Mesendoderm (in vitro differentiated cells): ENCODE measurements around the gene IRF2.

Experiments
- DNase-seq: peaks from one replicate; pipeline ENCODE4 v3.0.0; 2013
- H2AK5ac ChIP-seq: 2 replicates; pipeline ENCODE4 v1.6.1; 2013; ENCODE audit warnings: low read length, inconsistent platforms
- H2BK120ac ChIP-seq: 2 replicates; pipeline ENCODE4 v1.6.1; 2013; ENCODE audit warnings: low read depth, mild to moderate bottlenecking, low read length, moderate library complexity, mixed read lengths
- H2BK15ac ChIP-seq: replicated peaks from 2 replicates; pipeline ENCODE4 v1.6.1; 2013; ENCODE audit warnings: low read depth, mild to moderate bottlenecking, moderate library complexity
- H2BK5ac ChIP-seq: 2 replicates; pipeline ENCODE4 v1.6.1; 2013; ENCODE audit warnings: low read length, inconsistent platforms
- H3K18ac ChIP-seq: 2 replicates; pipeline ENCODE4 v1.6.1; 2013; ENCODE audit warnings: mild to moderate bottlenecking, low read length, mixed read lengths
- H3K23ac ChIP-seq: one replicate; pipeline ENCODE4 v1.6.1; 2013; ENCODE audit warnings: low read length
- H3K27ac ChIP-seq: 2 replicates; pipeline ENCODE4 v1.5.1; 2013; ENCODE audit warnings: low read depth, mild to moderate bottlenecking, inconsistent platforms, low read length, moderate library complexity
- H3K27me3 ChIP-seq: 2 replicates; pipeline ENCODE4 v1.6.1; 2013; ENCODE audit warnings: low read length, control low read depth, mild to moderate bottlenecking, inconsistent platforms; ENCODE audit not compliant: insufficient read depth, poor library complexity
- H3K36me3 ChIP-seq: 2 replicates; pipeline ENCODE4 v1.6.1; 2013; ENCODE audit warnings: low read length, inconsistent platforms; ENCODE audit not compliant: control insufficient read depth, insufficient read depth
- H3K4ac ChIP-seq: one replicate; pipeline ENCODE4 v1.6.1; 2013; ENCODE audit warnings: low read depth, mild to moderate bottlenecking, low read length, moderate library complexity
- H3K4me1 ChIP-seq: 2 replicates; pipeline ENCODE4 v1.6.1; 2013; ENCODE audit warnings: low read depth, low read length, inconsistent platforms; ENCODE audit not compliant: control insufficient read depth
- H3K4me2 ChIP-seq: 2 replicates; pipeline ENCODE4 v1.6.1; 2013; ENCODE audit warnings: low read length
- H3K4me3 ChIP-seq: 2 replicates; pipeline ENCODE4 v1.5.1; 2013; ENCODE audit warnings: mild to moderate bottlenecking, low read length
- H3K56ac ChIP-seq: one replicate; pipeline ENCODE4 v1.6.1; 2013; ENCODE audit warnings: low read length
- H3K79me1 ChIP-seq: 2 replicates; pipeline ENCODE4 v1.6.1; 2013; ENCODE audit warnings: low read length, inconsistent platforms
- H3K79me2 ChIP-seq: 2 replicates; pipeline ENCODE4 v1.6.1; 2013; ENCODE audit warnings: mild to moderate bottlenecking, low read length; ENCODE audit not compliant: control insufficient read depth, insufficient read depth
- H3K9ac ChIP-seq: 2 replicates; pipeline ENCODE4 v1.6.1; 2013; ENCODE audit warnings: low read length, inconsistent platforms
- H4K5ac ChIP-seq: one replicate; pipeline ENCODE4 v1.6.1; 2013; ENCODE audit warnings: low read length
- H4K8ac ChIP-seq: one replicate; pipeline ENCODE4 v1.6.1; 2013; ENCODE audit warnings: low read depth, mild to moderate bottlenecking, control low read depth, low read length, moderate library complexity
- WGBS: extraction: QIAGEN DNeasy Blood & Tissue Kit; methylation state at CpG from one replicate; pipeline ENCODE4 v1.1.7; 2013; ENCODE audit warnings: low lambda C conversion rate, missing lambda C conversion rate; ENCODE audit not compliant: insufficient coverage; ENCODE audit errors: extremely low coverage; 5-methylcytosine and 5-hydroxymethylcytosine counted together

IRF2 gene

DNA sequence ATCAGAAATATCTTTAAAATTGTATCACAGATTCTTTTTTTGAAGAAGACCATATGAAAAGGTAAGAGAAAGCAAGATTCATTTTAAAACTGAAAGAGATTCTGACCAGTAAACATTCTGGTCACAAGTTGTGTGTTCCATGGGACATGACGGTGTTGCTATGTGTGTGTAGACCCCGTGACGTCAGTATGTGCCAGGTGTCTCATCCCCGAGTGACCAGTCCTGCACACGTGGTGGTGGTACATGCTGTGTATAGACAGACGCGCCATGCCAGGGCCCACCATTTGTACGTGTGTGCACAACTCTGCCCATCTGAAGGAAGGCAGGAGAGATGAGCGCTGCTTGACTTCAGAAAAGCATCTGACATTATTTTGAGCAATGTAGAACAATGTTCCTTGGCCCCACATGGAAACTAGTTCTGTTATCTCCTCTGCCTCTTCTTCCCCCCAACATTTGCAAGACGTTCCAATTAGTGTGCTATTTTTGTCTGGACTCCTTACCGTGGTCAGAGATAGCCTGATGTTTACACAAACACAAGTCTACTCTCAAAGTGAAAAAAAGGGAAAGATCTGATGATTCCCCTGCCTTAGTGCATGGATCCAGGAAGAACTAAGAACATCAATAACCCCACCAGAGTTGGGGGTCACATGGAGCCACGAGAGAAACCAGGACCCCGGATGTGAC, 51.2 kb downstream of the IRF2 start:
- no peak overlapping the region for H2BK120ac ChIP-seq
- no peaks in the 10 kb centered on the region for H3K36me3 ChIP-seq
- no peaks in the 10 kb centered on the region for H3K27me3 ChIP-seq
- DNase-seq = no peak
- H3K79me1 ChIP-seq = peaks cover 2% of the 10 kb centered on the region
- no peaks in the 10 kb centered on the region for H3K4me1 ChIP-seq
- no CpG with 5 or more reads among the region's 13 CpGs for WGBS
- H3K4ac ChIP-seq = no peak overlapping the region
- no peak overlapping the region for H3K18ac ChIP-seq
- no peak overlapping the region for H3K4me2 ChIP-seq
- no peak overlapping the region for H4K5ac ChIP-seq
- no peaks in the 10 kb centered on the region for H3K79me2 ChIP-seq
- H2BK5ac ChIP-seq = no peak overlapping the region
- no peak overlapping the region for H3K4me3 ChIP-seq
- H2AK5ac ChIP-seq = no peak overlapping the region
- no peak overlapping the region for H2BK15ac ChIP-seq
- H3K27ac ChIP-seq = no peak overlapping the region
- no peak overlapping the region for H3K9ac ChIP-seq
- no peak overlapping the region for H4K8ac ChIP-seq
- no peak overlapping the region for H3K56ac ChIP-seq
- no peak overlapping the region for H3K23ac ChIP-seq

DNA sequence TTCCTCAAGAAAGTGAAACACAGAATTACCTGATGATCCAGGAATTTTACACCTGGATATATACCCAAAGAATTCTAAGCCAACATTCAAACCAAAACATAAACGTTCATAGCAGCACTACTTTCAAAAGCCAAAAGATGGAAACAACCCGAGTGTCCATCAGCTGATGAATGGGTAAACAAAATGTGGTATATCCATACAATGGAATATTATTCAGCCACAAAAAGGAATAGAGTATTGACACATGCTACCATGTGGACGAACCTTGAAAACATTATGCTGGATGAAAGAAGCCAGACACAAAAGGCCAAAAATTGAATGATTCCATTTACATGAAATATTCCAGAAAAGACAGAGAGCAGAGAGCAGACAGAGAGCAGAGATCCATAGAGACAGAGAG, 52.0 kb downstream of the IRF2 start:
- Histone ChIP-seq H3K4me3 (no peak overlapping the region), H4K8ac (no peak overlapping the region), H3K9ac (no peak overlapping the region), H2AK5ac (no peak overlapping the region), H2BK15ac (no peak overlapping the region), H3K4me1 (no peaks in the 10 kb centered on the region), H3K27ac (no peak overlapping the region), H4K5ac (no peak overlapping the region), H3K79me2 (no peaks in the 10 kb centered on the region), H3K36me3 (no peaks in the 10 kb centered on the region), H2BK120ac (no peak overlapping the region), H2BK5ac (no peak overlapping the region), H3K23ac (no peak overlapping the region), H3K4ac (no peak overlapping the region), H3K27me3 (no peaks in the 10 kb centered on the region), H3K18ac (no peak overlapping the region), H3K56ac (no peak overlapping the region), H3K4me2 (no peak overlapping the region), H3K79me1 (peaks cover 2% of the 10 kb centered on the region)
- WGBS = no CpG with 5 or more reads among the region's 3 CpGs
- DNase-seq = no peak

DNA sequence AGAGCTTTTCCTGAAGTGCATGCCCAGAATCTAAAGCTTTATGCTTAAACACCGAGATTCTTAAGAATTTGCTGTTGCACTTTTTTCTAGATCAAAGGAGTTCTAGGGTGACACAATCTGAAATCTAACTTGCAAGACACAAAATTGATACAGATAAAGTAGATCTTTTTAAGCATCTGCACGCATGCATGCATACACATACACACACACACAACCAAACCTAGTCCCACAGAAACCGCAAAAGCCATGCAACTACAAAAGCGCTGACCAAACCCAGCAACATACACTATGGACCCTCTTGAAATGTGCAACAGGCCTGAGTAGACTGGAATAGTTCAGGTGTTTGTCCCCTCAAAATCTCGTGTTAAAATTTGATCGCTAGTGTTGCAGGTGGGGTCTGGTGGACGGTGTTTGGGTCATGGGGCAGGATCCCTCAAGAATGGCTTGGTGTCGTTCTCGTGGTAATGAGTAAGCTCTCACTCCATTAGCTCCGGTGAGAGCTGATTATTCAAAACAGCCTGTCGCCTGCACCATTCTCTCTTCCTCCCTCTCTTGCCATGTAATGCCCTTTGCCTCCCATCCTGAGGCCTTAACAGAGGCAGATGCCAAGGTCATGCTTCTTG, 52.7 kb downstream of the IRF2 start:
- no peak overlapping the region for H3K27ac ChIP-seq
- DNase-seq = no peak
- no peak overlapping the region for H3K56ac ChIP-seq
- H2BK5ac ChIP-seq = no peak overlapping the region
- H2AK5ac ChIP-seq = no peak overlapping the region
- H4K5ac ChIP-seq = no peak overlapping the region
- H3K4me3 ChIP-seq = no peak overlapping the region
- no peaks in the 10 kb centered on the region for H3K27me3 ChIP-seq
- peaks cover 2% of the 10 kb centered on the region for H3K79me1 ChIP-seq
- H3K36me3 ChIP-seq = no peaks in the 10 kb centered on the region
- no peak overlapping the region for H3K9ac ChIP-seq
- H3K18ac ChIP-seq = no peak overlapping the region
- H2BK120ac ChIP-seq = no peak overlapping the region
- H3K79me2 ChIP-seq = no peaks in the 10 kb centered on the region
- H4K8ac ChIP-seq = no peak overlapping the region
- H3K4me1 ChIP-seq = no peaks in the 10 kb centered on the region
- WGBS = no CpG with 5 or more reads among the region's 11 CpGs
- no peak overlapping the region for H3K4me2 ChIP-seq
- H3K23ac ChIP-seq = no peak overlapping the region
- H3K4ac ChIP-seq = no peak overlapping the region
- H2BK15ac ChIP-seq = no peak overlapping the region

DNA sequence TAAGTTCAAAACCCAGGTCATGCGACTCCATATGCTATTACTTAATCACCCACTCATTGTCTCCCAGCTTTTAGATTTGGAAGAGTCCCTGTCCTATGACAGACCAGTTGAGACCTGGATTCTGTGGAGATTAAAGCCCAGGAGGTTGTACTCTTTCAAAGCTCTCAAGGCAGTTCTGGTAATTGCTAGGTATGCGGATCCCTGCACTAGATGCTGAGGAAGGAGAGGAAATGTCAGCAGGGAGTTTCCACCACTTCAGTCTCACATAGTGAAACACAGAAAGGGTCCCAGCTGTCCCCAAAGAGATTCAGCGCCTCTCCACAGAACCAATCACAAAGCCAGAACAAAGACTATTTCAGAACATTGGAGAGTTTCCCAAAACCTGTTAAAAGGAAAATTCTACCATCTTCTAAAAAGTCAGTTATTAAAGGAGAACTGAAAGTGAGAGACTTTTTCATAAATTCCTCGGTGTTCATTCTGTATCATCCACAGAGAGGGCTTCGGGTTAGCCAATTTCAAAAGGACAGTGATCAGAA, 53.4 kb downstream of the IRF2 start:
- Histone ChIP-seq H3K4me2 (no peak overlapping the region), H4K5ac (no peak overlapping the region), H3K18ac (no peak overlapping the region), H3K27ac (no peak overlapping the region), H2BK5ac (no peak overlapping the region), H3K4me1 (no peaks in the 10 kb centered on the region), H2BK15ac (no peak overlapping the region), H3K27me3 (no peaks in the 10 kb centered on the region), H3K9ac (no peak overlapping the region), H3K79me1 (peaks cover 2% of the 10 kb centered on the region), H3K23ac (no peak overlapping the region), H3K36me3 (no peaks in the 10 kb centered on the region), H3K56ac (no peak overlapping the region), H3K79me2 (no peaks in the 10 kb centered on the region), H2AK5ac (no peak overlapping the region), H3K4ac (no peak overlapping the region), H4K8ac (no peak overlapping the region), H2BK120ac (no peak overlapping the region), H3K4me3 (no peak overlapping the region)
- WGBS = no CpG with 5 or more reads among the region's 5 CpGs
- peak; percentile 40 for DNase-seq

DNA sequence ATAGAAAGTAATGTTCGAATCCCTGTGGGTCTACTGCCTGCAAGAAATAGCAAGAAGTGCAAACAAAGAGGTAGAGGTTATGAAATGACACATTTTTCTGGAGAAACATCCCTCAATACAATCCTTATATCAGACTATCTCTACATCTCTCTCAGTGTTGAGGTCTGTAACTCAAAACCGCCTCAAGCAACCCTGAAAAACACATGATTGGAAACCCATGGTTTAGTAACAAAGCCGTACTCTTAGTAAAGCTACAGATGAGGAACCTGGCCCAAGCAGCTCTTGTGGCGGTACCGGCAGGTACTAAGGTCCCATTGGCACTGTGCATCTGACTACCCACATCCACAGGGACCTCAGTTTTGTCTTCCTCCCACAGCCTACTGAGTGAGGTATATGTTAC, 53.9 kb downstream of the IRF2 start:
- Histone ChIP-seq H3K4me1 (no peaks in the 10 kb centered on the region), H3K9ac (no peak overlapping the region), H2BK15ac (no peak overlapping the region), H3K79me2 (no peaks in the 10 kb centered on the region), H3K4me3 (no peak overlapping the region), H3K23ac (no peak overlapping the region), H4K5ac (no peak overlapping the region), H3K56ac (no peak overlapping the region), H3K4ac (no peak overlapping the region), H3K36me3 (no peaks in the 10 kb centered on the region), H4K8ac (no peak overlapping the region), H3K27me3 (no peaks in the 10 kb centered on the region), H3K18ac (no peak overlapping the region), H2BK5ac (no peak overlapping the region), H3K4me2 (no peak overlapping the region), H2BK120ac (no peak overlapping the region), H3K79me1 (peaks cover 2% of the 10 kb centered on the region), H2AK5ac (no peak overlapping the region), H3K27ac (no peak overlapping the region)
- WGBS = no CpG with 5 or more reads among the region's 5 CpGs
- DNase-seq = no peak
